HG03066 (cell line): Measurements from ENCODE around the gene C22orf23.

Experiments
- ATAC-seq: cut with Tn5 transposase; IDR thresholded peaks from one replicate; pipeline ENCODE4 v1.9.1; 2021; ENCODE audit warnings: low read depth; ENCODE audit not compliant: unreplicated experiment

C22orf23 gene

DNA sequence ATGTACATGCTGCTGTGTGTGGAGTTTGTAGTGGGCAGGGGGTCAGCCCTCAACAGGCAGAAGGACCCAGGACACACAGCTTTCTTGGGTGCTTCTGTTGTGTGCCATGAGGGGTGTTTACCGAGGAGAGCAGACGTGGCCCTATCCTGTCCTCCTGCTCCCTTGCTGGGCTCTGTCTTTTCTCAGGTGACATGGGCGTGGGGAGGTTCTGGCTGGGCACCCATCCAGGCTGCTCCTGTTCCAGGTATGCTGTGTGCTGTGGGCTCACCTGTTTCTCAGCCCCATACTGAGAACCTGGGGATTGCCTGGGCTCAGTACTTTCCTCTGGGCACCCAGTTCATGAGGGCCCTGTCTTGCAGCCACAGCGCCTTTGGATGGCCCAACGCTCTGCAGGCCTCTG is 24.0 kb downstream of the C22orf23 start:
- no peak for ATAC-seq

GRCh38 chr22:37927637-37927936 is 25.8 kb downstream of the C22orf23 start:
- no peak for ATAC-seq

- ATAC-seq = no peak
These were observed 26.4 kb downstream of the C22orf23 start for GRCh38 chr22:37926771-37927636.

GRCh38 chr22:37926358-37926757 is 27.0 kb downstream of the C22orf23 start:
- ATAC-seq = no peak

DNA sequence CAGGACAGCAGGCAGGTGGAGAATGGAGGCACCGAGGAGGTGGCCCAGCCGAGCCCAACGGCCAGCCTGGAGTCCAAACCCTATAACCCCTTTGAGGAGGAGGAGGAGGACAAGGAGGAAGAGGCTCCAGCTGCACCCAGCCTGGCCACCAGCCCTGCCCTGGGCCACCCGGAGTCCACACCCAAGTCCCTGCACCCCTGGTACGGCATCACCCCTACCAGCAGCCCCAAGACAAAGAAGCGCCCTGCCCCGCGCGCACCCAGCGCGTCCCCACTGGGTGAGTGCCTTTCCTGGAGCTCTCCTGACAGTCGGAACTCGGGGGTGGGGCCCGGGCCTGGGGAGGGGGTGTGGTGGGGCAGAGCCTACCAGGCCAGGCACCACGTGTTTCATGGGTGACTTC is 27.6 kb downstream of the C22orf23 start:
- ATAC-seq = no peak

- ATAC-seq = no peak
These were observed 28.1 kb downstream of the C22orf23 start for GRCh38 chr22:37925330-37925729.

DNA sequence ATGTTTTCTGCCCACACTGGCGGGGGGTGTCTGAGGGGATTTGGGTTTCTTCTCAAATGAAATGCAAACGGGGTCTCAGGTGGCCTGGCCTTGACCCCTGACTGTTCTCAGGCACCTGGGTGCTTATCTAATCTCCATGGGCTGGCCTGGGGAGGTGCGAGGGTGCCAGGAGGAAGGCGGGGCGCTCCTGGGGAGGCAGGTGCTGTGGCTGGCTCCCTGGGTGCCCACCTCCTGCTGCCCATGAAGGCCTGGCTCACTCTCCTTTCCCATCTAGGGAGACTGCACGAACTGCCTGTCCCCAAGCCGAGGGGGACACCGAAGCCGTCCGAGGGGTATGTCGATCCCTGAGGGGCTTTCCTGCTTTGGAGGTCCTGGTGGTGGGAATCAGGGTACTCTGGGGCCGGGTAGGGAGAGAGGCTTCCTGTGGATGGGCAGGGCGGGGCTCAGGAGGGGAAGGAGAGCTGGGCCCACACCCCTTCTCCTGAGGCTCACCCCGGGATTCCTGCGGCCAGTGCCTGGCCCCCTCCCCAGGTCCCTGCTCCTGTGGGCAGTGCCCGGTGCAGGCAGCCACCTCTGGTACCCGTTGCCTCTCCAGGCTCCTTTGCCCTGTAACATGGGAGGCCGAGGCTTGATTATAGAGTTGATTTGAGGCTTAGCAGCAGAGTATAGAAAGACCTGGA is 28.9 kb downstream of the C22orf23 start:
- ATAC-seq = no peak

GRCh38 chr22:37923927-37924326 is 29.5 kb downstream of the C22orf23 start:
- ATAC-seq = no peak

GRCh38 chr22:37922191-37922590 is 31.2 kb downstream of the C22orf23 start:
- ATAC-seq = no peak

DNA sequence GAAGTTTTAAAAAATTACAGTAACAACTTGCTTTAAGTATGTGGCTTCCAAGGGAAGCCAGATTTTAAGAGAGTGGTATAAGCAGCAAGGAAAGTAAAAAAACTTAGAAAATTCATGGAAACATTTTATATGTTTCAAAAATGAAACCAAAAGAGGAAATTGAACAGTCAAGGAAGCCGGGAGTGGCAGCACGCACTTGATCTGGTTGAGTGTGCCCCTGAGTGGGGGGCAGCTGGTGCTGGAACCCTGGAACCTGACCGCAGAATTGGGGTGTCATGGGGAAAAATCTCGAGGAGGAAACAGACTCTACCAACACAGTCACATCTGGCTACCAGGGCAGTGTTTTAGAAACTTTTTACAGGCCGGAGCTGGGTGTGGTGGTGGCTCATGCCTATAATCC is 33.3 kb downstream of the C22orf23 start:
- ATAC-seq = no peak

- no peak for ATAC-seq
These were observed 34.7 kb downstream of the C22orf23 start for GRCh38 chr22:37918580-37919270.

GRCh38 chr22:37917874-37918548 is 35.4 kb downstream of the C22orf23 start:
- no peak for ATAC-seq

DNA sequence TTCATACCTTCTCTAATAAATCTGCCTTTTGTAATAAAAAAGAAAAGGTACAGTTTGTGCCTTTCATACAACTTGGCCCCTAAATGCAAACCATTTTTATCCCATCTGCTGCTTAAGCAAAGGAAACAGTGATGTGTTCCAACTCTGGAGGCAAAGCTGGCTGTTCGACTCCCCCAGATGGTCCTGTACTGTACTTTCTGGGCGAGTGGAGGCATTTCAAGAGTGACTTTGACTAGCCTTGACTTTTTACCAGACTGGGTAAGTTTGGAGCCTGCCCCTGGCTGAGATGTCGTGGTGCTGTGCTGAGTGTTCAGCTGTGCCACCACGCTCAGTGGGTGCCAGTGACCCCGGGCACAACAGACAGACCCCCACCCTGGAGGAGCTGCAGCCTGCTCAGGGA is 37.1 kb downstream of the C22orf23 start:
- ATAC-seq = no peak

DNA sequence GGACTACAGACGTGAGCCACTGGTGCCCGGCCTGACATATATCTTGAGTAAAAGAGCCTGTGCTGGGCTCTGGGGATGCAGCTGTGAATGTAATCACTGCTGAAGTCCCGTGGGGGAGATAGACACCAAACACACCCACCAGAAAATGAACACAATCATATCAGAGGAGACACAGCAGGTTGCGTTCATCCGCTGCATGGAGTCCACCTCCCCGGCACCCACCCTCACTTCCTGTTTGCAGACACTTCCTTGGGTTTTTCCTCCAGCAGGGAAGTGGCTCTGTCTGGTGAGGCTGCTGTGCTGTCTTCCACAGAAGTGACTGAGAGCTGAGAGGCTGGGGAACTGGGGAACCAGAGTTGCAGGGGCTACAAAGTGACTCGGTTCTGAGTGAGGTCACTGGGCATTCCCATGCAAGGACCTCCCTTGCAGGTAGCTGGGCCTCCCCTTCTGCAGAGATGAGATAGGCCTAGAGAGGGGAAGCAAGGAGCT is 40.1 kb downstream of the C22orf23 start:
- ATAC-seq = no peak

DNA sequence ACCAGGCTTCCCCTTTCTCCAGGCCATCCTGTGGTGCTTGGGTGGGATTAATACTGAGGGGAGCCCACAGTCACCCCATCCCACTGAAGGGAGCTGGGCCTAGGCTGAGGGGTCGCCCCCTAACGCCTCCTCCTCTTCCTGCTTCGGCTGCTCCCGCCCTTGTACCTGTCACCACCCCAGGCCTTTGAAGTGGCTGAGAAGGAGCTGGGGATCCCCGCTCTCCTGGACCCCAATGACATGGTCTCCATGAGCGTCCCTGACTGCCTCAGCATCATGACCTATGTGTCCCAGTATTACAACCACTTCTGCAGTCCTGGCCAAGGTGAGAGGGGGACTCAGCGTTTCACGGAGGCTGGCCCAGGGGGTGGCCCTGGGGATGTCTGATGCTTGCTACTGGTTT is 41.2 kb downstream of the C22orf23 start:
- no peak for ATAC-seq

GRCh38 chr22:37911697-37912096 is 41.7 kb downstream of the C22orf23 start:
- ATAC-seq = no peak

- no peak for ATAC-seq
These were observed 42.3 kb downstream of the C22orf23 start for GRCh38 chr22:37910890-37911672.

GRCh38 chr22:37909766-37910165 is 43.6 kb downstream of the C22orf23 start:
- ATAC-seq = no peak

- no peak for ATAC-seq
These were observed 46.1 kb downstream of the C22orf23 start for GRCh38 chr22:37907036-37907954.
